Keratinocyte (primary cell): ENCODE results near the gene KCNG1. TPM values are rescaled to one million over a fixed set of nuclear protein-coding genes. Genes with fewer than 3 reads are reported as not detected.

ENCODE experiments used
- DNase-seq: peaks from one replicate; pipeline ENCODE4 v3.0.0-alpha.2; 2011; ENCODE audit warnings: low read depth, missing footprints, low spot score
- FAIRE-seq: peaks from 2 replicates; lab custom pipeline; 2011; peaks lifted over from hg19 to GRCh38; lab: Jason Lieb, UNC
- H2AFZ ChIP-seq: 2 replicates; pipeline ENCODE4 v1.6.0; 2012; ENCODE audit warnings: low read length, control low read depth, inconsistent platforms; ENCODE audit not compliant: control insufficient read depth
- H3K27ac ChIP-seq: 2 replicates; pipeline ENCODE4 v1.5.1; 2011; ENCODE audit warnings: low read length; ENCODE audit not compliant: control insufficient read depth, insufficient read depth
- H3K27me3 ChIP-seq: 3 replicates; pipeline ENCODE4 v1.6.0; 2011; ENCODE audit warnings: low read length; ENCODE audit not compliant: control insufficient read depth, insufficient read depth; ENCODE audit errors: extremely low read depth
- H3K36me3 ChIP-seq, 2 experiments: 2 replicates in 1 of 2; 3 replicates in 1 of 2; pipeline ENCODE4 v1.5.1; 2011; ENCODE audit warnings: low read length in 2 of 2, mild to moderate bottlenecking in 1 of 2; ENCODE audit not compliant: control insufficient read depth in 2 of 2, insufficient read depth in 2 of 2; ENCODE audit errors: extremely low read depth in 1 of 2
- H3K4me1 ChIP-seq: 3 replicates; pipeline ENCODE4 v1.5.1; 2011; ENCODE audit warnings: low read length; ENCODE audit not compliant: control insufficient read depth, insufficient read depth; ENCODE audit errors: extremely low read depth
- H3K4me2 ChIP-seq: 3 replicates; pipeline ENCODE4 v1.6.0; 2011; ENCODE audit warnings: low read depth, low read length; ENCODE audit not compliant: control insufficient read depth, insufficient read depth; ENCODE audit errors: extremely low read depth
- H3K4me3 ChIP-seq, 3 experiments: fragments of 200-600 bp in 1 of 3; sonication (generic) in 1 of 3; 2 replicates in 2 of 3; 3 replicates in 1 of 3; pipeline ENCODE4 v1.5.1; 2011 to 2016; ENCODE audit warnings: low read length in 3 of 3, mild to moderate bottlenecking in 3 of 3, control low read depth in 2 of 3, inconsistent platforms in 1 of 3, low read depth in 1 of 3, mixed read lengths in 1 of 3, mixed run types in 1 of 3, moderate library complexity in 1 of 3; ENCODE audit not compliant: control insufficient read depth in 2 of 3, insufficient read depth in 2 of 3; ENCODE audit errors: extremely low read depth in 1 of 3
- H3K79me2 ChIP-seq: 2 replicates; pipeline ENCODE4 v1.6.0; 2012; ENCODE audit warnings: low read length; ENCODE audit not compliant: control insufficient read depth, insufficient read depth
- H3K9ac ChIP-seq: 3 replicates; pipeline ENCODE4 v1.6.0; 2011; ENCODE audit warnings: low read length; ENCODE audit not compliant: control insufficient read depth, insufficient read depth; ENCODE audit errors: extremely low read depth
- H3K9me1 ChIP-seq: 3 replicates; pipeline ENCODE4 v1.6.0; 2011; ENCODE audit warnings: low read length; ENCODE audit not compliant: control insufficient read depth, insufficient read depth; ENCODE audit errors: extremely low read depth
- H3K9me3 ChIP-seq: 2 replicates; pipeline ENCODE4 v1.5.1; 2012; ENCODE audit warnings: low read depth, low read length; ENCODE audit not compliant: control insufficient read depth
- H4K20me1 ChIP-seq: 3 replicates; pipeline ENCODE4 v1.6.0; 2011; ENCODE audit warnings: low read length; ENCODE audit not compliant: control insufficient read depth, insufficient read depth; ENCODE audit errors: extremely low read depth
- EZH2 ChIP-seq: IDR thresholded peaks from one replicate; pipeline ENCODE4 v1.6.1; 2012; ENCODE audit warnings: inconsistent platforms, mild to moderate bottlenecking, low read length, moderate library complexity
- dilution Hi-C: fragments of 300-500 bp; cut with MboI; formaldehyde crosslinking; loops from one replicate; pipeline ENCODE4 v1.7.0; 2020; ENCODE audit warnings: low sequenced_read_pairs; ENCODE audit not compliant: extremely low pct_ligation_motif_present
- polyA plus RNA-seq, 5 experiments: library from polyadenylated mRNA; depleted of rRNA in 3 of 5; stranded (reverse) in 3 of 5; stranded (forward) in 1 of 5; unstranded in 1 of 5; fragments of >200 nt; gene quantifications; 1 replicate in 1 of 5; 2 replicates in 3 of 5; 3 replicates in 1 of 5; pipeline versions ENCODE4 v1.2.1 to v1.2.3, GENCODE V29; 2011 to 2012; ENCODE audit warnings: missing spikeins in 2 of 5, low read depth in 1 of 5, low replicate concordance in 1 of 5
- TF ChIP-seq, protein P1 (sequence below), 3 experiments: IDR thresholded peaks in 1 of 3; conservative IDR thresholded peaks in 1 of 3; optimal IDR thresholded peaks in 1 of 3; 2 replicates in 2 of 3; 3 replicates in 1 of 3; pipeline versions ENCODE3 to v1.5.1; 2011; ENCODE audit warnings: low read length in 3 of 3, mild to moderate bottlenecking in 3 of 3, moderate library complexity in 2 of 3, control low read depth in 1 of 3, inconsistent platforms in 1 of 3; ENCODE audit not compliant: insufficient read depth in 2 of 3; ENCODE audit errors: extremely low read depth in 1 of 3

KCNG1 gene
- polyA plus RNA-seq, 1 donor (not counting 4 experiments of a cell fraction or from before 2014, with no cell fraction given): 2.5 TPM

DNA sequence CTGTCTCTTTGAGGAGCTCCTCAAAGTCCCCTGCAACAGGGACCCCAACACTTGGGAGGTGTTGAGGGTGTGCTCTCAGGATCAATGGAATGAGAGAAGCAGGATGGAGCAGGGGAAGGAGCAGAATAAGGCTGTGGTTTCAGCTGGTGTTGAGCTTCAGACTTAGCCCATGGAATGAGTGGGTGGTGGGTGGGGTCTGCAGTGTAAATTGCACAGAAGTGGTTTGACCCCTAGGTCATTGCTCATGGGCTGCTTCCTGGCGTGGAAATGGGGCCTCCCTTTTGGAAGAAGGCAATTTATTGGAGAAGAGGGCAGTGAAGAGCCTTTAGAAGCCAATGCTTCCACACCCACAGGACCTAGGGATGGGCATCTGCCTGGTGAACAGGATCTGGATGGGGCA lies 37.0 kb upstream of the KCNG1 start:
- DNase-seq (no peak), FAIRE-seq (no peak)
- H3K36me3 ChIP-seq: no peaks in the 10 kb centered on the region
- no peak overlapping the region for H3K27ac ChIP-seq
- H3K79me2 ChIP-seq: no peaks in the 10 kb centered on the region
- no peak overlapping the region for H3K4me3 ChIP-seq
- H3K9ac ChIP-seq: no peak overlapping the region
- H4K20me1 ChIP-seq: no peaks in the 10 kb centered on the region
- peaks cover 17% of the 10 kb centered on the region for H3K27me3 ChIP-seq
- no peak overlapping the region for H2AFZ ChIP-seq
- dilution Hi-C loops: no loop called here
- H3K9me3 ChIP-seq: no peaks in the 10 kb centered on the region
- H3K4me2 ChIP-seq: no peak overlapping the region
- no peaks in the 10 kb centered on the region for H3K4me1 ChIP-seq
- TF ChIP-seq, protein P1, sequence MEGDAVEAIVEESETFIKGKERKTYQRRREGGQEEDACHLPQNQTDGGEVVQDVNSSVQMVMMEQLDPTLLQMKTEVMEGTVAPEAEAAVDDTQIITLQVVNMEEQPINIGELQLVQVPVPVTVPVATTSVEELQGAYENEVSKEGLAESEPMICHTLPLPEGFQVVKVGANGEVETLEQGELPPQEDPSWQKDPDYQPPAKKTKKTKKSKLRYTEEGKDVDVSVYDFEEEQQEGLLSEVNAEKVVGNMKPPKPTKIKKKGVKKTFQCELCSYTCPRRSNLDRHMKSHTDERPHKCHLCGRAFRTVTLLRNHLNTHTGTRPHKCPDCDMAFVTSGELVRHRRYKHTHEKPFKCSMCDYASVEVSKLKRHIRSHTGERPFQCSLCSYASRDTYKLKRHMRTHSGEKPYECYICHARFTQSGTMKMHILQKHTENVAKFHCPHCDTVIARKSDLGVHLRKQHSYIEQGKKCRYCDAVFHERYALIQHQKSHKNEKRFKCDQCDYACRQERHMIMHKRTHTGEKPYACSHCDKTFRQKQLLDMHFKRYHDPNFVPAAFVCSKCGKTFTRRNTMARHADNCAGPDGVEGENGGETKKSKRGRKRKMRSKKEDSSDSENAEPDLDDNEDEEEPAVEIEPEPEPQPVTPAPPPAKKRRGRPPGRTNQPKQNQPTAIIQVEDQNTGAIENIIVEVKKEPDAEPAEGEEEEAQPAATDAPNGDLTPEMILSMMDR (optimal IDR thresholded peaks at IDR 0.05 in 1 of 3, IDR thresholded peaks at IDR 0.05 in 1 of 3, conservative IDR thresholded peaks at IDR 0.05 in 1 of 3; ENCODE audit: extremely low read depth in 1 of 3, insufficient read depth in 2 of 3, low read length in 3 of 3): no peak
- no peak for TF ChIP-seq EZH2
- no peaks in the 10 kb centered on the region for H3K9me1 ChIP-seq

DNA sequence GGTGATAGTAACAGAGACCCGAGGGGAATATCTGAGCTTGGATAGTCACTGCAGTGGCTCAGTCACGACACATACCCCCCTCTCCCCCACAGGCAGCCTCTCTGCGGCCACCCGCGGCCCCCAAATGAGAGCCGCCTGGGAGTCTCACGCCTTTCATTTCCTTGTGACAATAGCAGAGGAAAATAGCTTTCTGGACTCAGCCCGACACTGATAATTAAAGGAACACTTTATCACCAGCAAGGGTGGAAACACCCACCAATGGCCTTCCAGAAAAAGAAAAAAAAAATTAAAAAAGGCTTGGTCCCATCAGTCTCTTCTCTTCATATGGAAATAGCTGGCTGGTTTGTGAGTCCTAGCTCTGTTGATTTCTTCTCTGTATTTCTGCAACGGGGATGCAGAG lies 35.1 kb upstream of the KCNG1 start:
- no peak for DNase-seq

More for the DNA sequence above, 35.1 kb upstream of the KCNG1 start:
- Histone ChIP-seq H2AFZ (no peak overlapping the region), H3K9ac (no peak overlapping the region), H3K27me3 (peaks cover 21% of the 10 kb centered on the region), H3K36me3 (no peaks in the 10 kb centered on the region), H3K4me2 (no peak overlapping the region), H4K20me1 (no peaks in the 10 kb centered on the region), H3K27ac (no peak overlapping the region), H3K9me1 (no peaks in the 10 kb centered on the region), H3K4me1 (no peaks in the 10 kb centered on the region), H3K4me3 (no peak overlapping the region), H3K79me2 (no peaks in the 10 kb centered on the region), H3K9me3 (no peaks in the 10 kb centered on the region)
- FAIRE-seq: no peak
- TF ChIP-seq, protein P1 (optimal IDR thresholded peaks at IDR 0.05 in 1 of 3, IDR thresholded peaks at IDR 0.05 in 1 of 3, conservative IDR thresholded peaks at IDR 0.05 in 1 of 3; ENCODE audit: extremely low read depth in 1 of 3, insufficient read depth in 2 of 3, low read length in 3 of 3): no peak
- no peak for TF ChIP-seq EZH2
- dilution Hi-C loops: no loop called here
